GM12875 (cell line): ENCODE data around the gene SMARCB1.

ENCODE experiments used
- H3K4me3 ChIP-seq: one replicate; pipeline ENCODE4 v1.5.1; 2011; ENCODE audit warnings: low read depth, low read length, control low read depth
- CTCF ChIP-seq: IDR thresholded peaks from 2 replicates; pipeline ENCODE4 v1.5.1; 2011; ENCODE audit warnings: low read depth, mild to moderate bottlenecking, control low read depth, inconsistent platforms, low read length, moderate library complexity, borderline replicate concordance; ENCODE audit not compliant: insufficient read depth

The SMARCB1 gene

GRCh38 chr22:23780146-23780748 is 6.5 kb upstream of the SMARCB1 start:
- no peak overlapping the region for H3K4me3 ChIP-seq
- TF ChIP-seq CTCF = no peak

DNA sequence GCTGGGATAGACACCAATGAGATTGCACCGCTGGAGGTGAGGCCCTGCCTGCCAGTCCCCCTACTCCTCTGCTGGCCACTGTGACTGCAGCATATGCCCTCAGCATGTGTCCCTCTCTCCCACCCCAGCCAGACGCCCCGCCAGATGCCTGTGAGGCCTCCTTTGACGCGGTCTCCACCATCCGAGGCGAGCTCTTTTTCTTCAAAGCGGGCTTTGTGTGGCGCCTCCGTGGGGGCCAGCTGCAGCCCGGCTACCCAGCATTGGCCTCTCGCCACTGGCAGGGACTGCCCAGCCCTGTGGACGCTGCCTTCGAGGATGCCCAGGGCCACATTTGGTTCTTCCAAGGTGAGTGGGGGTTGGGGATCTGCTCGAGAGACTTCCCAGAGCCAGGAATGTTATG is 5.7 kb upstream of the SMARCB1 start:
- TF ChIP-seq CTCF = no peak
- no peak overlapping the region for H3K4me3 ChIP-seq

DNA sequence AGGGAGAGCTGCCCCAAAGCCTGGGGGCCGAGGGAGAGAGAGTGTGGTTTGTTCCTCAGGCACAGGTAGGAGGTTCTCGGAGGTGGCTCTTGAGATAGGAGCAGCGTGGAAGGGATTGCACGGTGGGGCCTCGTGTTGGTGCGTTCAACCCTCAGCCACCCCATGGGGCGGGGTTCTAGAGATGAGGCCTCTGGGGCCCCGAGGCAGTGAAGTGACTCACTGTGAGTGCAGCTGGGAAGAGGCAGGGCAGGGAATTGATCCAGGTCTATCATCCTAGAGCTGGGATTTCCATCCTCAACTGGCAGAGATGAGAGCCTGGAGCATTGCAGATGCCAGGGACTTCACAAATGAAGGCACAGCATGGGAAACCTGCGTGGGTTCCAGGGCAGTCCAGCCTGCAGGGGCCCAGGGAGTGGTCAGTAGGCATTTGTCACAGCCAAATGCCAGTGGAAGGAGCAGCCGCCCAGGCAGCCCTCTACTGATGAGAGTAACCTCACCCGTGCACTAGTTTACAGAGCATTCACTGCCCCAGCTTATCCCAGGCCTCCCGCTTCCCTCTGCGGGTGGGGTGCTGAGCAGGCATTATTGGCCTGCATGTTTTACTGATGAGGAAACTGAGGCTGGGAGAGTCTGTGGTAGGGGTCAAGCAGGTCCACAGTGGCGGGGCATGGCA is 5.1 kb upstream of the SMARCB1 start:
- no peak for TF ChIP-seq CTCF
- H3K4me3 ChIP-seq = no peak overlapping the region

DNA sequence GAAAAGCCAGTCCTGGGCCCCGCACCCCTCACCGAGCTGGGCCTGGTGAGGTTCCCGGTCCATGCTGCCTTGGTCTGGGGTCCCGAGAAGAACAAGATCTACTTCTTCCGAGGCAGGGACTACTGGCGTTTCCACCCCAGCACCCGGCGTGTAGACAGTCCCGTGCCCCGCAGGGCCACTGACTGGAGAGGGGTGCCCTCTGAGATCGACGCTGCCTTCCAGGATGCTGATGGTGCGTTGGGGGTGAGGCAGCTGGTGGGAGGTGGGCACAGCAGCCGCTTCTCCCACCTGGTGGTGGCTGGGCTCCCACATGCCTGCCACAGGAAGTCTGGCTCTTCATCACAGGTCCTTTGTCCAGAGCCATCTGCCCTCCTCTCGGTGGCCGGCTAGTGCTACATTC is 4.5 kb upstream of the SMARCB1 start:
- no peak for TF ChIP-seq CTCF
- no peak overlapping the region for H3K4me3 ChIP-seq

DNA sequence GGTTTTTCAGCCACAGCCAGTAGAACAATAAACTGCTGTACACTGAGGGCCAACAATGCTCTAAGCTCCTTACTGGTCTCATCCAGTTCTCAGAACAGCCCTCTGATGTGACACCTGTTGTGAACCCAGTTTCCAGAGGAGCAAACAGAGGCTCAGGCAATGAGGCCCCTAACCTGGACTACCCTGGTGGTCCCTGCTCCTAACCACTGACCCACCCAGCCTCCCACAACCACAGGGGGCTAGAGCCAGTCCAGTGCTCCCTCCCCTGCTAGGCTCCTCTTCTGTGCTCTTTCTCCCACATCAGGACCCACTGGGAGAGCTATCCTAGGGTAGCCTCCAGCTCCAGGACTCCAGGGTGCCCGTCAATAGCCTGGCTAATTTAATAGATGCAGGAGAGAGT is 4.1 kb upstream of the SMARCB1 start:
- TF ChIP-seq CTCF = no peak
- H3K4me3 ChIP-seq = no peak overlapping the region

DNA sequence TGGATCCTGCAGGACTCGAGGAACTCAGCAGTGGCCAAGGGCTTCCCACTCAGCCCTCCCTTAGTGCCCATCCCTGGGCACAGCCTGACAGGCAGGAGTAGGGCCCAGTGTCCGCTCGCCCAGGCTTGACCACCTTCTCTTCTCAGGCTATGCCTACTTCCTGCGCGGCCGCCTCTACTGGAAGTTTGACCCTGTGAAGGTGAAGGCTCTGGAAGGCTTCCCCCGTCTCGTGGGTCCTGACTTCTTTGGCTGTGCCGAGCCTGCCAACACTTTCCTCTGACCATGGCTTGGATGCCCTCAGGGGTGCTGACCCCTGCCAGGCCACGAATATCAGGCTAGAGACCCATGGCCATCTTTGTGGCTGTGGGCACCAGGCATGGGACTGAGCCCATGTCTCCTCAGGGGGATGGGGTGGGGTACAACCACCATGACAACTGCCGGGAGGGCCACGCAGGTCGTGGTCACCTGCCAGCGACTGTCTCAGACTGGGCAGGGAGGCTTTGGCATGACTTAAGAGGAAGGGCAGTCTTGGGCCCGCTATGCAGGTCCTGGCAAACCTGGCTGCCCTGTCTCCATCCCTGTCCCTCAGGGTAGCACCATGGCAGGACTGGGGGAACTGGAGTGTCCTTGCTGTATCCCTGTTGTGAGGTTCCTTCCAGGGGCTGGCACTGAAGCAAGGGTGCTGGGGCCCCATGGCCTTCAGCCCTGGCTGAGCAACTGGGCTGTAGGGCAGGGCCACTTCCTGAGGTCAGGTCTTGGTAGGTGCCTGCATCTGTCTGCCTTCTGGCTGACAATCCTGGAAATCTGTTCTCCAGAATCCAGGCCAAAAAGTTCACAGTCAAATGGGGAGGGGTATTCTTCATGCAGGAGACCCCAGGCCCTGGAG is 3.3 kb upstream of the SMARCB1 start:
- no peak overlapping the region for H3K4me3 ChIP-seq

More for the DNA sequence above, 3.3 kb upstream of the SMARCB1 start:
- no peak for TF ChIP-seq CTCF
